Urinary bladder (tissue), 4 donors: ENCODE results near the gene NUDT4. TPM values are rescaled to one million over a fixed set of nuclear protein-coding genes. Genes with fewer than 3 reads are reported as not detected.
"Not testable (repeated sequence)": the region's sequence is repeated elsewhere in the genome, so short reads cannot be mapped to it uniquely, and the experiment has no call there.

ENCODE experiments used
- DNase-seq: peaks from one replicate; pipeline ENCODE4 v3.0.0-alpha.2; 2015; ENCODE audit errors: extremely low spot score
- H3K27ac ChIP-seq: one replicate; pipeline ENCODE4 v1.5.1; 2013; ENCODE audit warnings: low read depth, mild to moderate bottlenecking, moderate library complexity
- H3K36me3 ChIP-seq: one replicate; pipeline ENCODE4 v1.6.1; 2013; ENCODE audit warnings: mild to moderate bottlenecking, moderate library complexity; ENCODE audit not compliant: insufficient read depth
- H3K4me1 ChIP-seq: one replicate; pipeline ENCODE4 v1.6.1; 2013; ENCODE audit warnings: mild to moderate bottlenecking, moderate library complexity; ENCODE audit not compliant: insufficient read depth
- H3K4me3 ChIP-seq: one replicate; pipeline ENCODE4 v1.5.1; 2013; ENCODE audit warnings: low read depth, low read length
- WGBS: extraction: QIAGEN DNeasy Blood & Tissue Kit; methylation state at CpG from one replicate; pipeline ENCODE4 v1.1.7; 2013; 5-methylcytosine and 5-hydroxymethylcytosine counted together
- polyA plus RNA-seq: library from polyadenylated mRNA; stranded (reverse); fragments of 200-250 nt; gene quantifications from one replicate; pipeline ENCODE4 v1.2.3, GENCODE V29; 2013
- total RNA-seq: library from RNA; depleted of rRNA; stranded (reverse); fragments of >200 nt; gene quantifications from one replicate; pipeline ENCODE4 v1.2.3, GENCODE V29; 2014
- donor health status: healthy with polysubstance abuse.
- donor health status: healthy.

Gene NUDT4
- total and polyA plus RNA-seq, 2 donors: 46.4 to 103 TPM

DNA sequence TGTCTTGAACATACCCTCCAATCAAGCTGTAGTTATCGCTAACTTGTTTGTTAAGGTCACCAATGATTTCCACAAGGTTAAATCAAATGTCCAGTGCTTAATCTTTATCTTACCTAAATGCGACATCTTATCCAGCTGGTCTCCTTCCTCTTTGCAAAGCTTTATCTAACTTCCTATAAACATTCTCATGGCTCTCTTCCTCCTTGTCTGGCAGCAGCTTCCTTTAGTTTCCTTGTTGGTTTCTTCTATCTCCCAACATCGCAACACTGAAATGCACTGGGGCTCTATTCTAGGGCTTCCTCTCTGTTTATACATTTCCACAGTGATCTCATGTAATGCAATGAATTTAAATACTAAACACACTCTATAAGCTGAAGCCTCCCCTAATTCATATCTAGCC, 35.3 kb downstream of the NUDT4 start:
- Histone ChIP-seq H3K4me3 (no peak overlapping the region), H3K36me3 (no peaks in the 10 kb centered on the region), H3K4me1 (no peaks in the 10 kb centered on the region), H3K27ac (no peak overlapping the region)
- 44% methylated on average over 3 of the region's 3 CpGs for WGBS
- no peak for DNase-seq

DNA sequence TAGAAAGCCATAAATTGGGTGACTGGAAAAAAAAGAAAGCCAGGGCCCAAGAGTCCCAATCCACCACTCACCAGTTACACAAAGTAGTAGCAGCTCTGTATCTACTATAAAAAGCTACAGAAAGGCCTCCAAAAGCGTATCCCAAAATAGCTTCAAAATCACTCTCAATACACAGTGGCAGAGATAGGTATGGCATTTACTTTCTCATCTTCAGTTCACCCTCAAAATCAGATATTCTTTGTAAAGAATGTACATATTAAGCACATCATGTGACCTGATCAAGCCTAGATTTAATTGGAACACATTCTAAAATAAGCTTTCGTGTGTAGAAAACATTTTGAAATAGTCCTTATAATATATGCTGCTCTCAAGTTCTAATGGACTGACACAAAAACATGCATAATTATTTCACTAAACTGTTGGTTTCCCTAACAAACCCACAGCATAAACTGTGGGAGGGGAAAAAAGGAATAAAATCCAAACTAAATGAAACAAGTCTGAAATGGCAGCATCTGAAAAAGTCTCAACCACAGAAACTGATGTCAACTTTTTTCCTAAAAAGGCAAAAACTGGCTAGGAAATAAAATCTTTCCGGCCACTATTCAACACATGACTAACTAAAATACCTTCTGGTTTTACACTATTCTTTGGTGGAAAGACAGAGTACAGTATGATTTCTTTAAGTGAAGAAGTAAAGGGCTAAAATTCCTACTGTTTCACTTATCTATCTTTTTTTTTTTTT, 38.2 kb downstream of the NUDT4 start:
- H3K36me3 ChIP-seq: no peaks in the 10 kb centered on the region
- 40% methylated on average over 3 of the region's 3 CpGs for WGBS
- no peak for DNase-seq
- peak overlapping the region; percentile 10 for H3K27ac ChIP-seq
- H3K4me3 ChIP-seq: no peak overlapping the region
- H3K4me1 ChIP-seq: no peaks in the 10 kb centered on the region

DNA sequence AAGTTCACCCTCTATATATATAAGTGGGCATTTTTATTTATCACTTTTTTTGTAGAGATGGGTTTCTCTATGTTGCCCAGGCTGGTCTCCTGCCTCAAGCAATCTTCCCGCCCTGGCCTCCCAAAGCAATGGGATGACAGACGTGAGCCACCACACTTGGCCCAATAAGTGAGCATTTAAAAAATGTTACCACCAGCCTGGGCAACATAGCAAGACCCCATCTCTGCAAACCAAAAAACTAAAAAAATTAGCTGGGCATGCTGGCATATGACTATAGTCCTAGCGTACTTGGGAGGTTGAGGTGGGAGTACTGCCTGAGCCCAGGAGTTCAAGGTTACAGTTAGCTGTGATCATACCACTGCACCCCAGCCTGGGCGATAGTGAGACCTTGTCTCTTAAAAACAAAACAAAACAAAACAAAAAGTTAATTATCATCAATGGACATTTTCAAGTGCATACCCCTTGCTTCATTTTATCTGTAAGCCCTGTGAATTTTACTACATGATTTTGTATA, 40.3 kb downstream of the NUDT4 start:
- no peak overlapping the region for H3K27ac ChIP-seq
- H3K4me1 ChIP-seq: no peaks in the 10 kb centered on the region
- no peaks in the 10 kb centered on the region for H3K36me3 ChIP-seq
- DNase-seq: no peak
- WGBS: 97% methylated on average over 4 of the region's 4 CpGs
- no peak overlapping the region for H3K4me3 ChIP-seq

DNA sequence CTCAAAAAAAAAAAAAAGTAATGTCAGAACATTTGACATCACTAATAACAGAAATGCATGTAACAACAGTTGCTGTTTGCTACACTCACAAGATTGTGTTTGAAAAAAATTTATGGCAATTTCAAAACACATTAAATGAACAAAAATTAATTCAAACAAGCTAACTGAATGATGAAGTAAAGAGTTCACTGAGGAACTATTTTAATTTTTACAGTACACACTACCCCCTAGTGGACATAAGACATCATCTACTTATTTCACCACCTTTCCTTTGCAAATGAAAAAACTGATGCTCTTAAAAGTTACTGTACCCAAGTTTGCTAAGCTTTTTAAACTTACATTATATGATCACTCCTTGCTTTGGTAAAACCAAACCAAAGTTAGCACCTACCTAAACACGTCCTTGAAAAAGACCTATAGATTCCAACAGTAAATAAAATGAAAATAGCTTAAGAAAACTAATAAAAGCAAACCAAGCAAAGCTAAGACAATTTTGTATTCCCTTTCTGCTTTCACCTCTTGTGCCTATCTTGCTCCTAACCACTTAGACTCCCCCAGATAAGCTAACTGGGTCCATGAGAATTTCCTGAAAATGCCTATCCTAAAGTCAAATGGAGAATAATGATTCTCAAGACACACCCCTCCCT, 41.8 kb downstream of the NUDT4 start:
- Histone ChIP-seq H3K4me3 (no peak overlapping the region), H3K36me3 (no peaks in the 10 kb centered on the region), H3K4me1 (no peaks in the 10 kb centered on the region), H3K27ac (no peak overlapping the region)
- DNase-seq: no peak
- 45% methylated on average over 1 of the region's 1 CpG for WGBS

DNA sequence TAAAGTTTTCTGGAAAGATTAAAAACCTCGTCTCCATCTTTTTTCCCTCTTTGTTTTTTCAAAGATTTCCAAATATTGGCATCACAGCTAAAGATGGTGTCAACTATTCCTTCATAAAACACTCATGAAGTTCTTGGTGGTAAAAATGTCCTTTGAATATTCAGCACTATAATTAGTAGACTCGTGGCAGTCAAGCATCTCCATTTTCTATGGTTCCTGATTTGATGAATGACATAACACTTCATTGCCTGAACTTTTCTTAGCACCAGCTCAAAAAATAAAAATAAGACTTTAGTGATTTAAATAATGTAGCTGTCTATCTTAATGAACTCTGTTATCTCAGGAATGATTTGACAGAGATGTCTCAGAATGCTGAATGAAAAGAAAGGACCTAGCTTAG, 44.3 kb downstream of the NUDT4 start:
- DNase-seq: no peak
- peaks cover 2% of the 10 kb centered on the region for H3K4me1 ChIP-seq
- no peak overlapping the region for H3K4me3 ChIP-seq
- no peaks in the 10 kb centered on the region for H3K36me3 ChIP-seq
- H3K27ac ChIP-seq: no peak overlapping the region
- 58% methylated on average over 2 of the region's 2 CpGs for WGBS

DNA sequence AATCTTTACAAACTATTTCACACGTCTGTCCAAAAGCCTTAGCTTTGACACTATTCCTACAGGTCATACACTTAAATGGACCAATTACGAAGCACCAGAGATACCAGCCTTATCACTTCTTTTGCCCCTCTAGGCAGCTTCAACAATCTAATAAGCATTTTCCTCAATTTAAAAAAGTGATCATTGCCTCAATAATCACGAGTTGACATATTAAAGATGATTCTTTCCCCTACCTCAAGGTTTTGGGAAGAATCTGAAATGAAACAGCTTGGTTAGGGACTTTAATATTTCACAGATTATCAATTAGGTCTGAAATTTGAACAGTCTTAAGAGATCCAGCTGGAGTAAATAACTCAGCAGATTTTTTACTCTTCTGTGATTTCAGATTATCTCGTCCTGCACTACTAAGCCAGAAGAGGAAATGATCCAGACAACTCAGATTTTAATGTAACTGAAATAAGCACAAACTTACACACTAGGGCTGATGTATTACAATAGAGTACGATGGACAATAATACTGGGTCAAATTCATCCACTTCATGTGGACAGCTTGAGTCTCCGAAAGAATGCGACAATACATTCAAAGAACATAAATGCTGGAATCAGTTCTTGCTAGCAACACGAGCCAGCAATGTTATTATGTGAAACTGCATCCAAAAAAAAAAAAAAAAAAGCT, 48.1 kb downstream of the NUDT4 start:
- 41% methylated on average over 8 of the region's 8 CpGs for WGBS
- Histone ChIP-seq H3K4me1 (peaks cover 2% of the 10 kb centered on the region), H3K36me3 (no peaks in the 10 kb centered on the region), H3K27ac (no peak overlapping the region), H3K4me3 (no peak overlapping the region)
- DNase-seq: no peak

DNA sequence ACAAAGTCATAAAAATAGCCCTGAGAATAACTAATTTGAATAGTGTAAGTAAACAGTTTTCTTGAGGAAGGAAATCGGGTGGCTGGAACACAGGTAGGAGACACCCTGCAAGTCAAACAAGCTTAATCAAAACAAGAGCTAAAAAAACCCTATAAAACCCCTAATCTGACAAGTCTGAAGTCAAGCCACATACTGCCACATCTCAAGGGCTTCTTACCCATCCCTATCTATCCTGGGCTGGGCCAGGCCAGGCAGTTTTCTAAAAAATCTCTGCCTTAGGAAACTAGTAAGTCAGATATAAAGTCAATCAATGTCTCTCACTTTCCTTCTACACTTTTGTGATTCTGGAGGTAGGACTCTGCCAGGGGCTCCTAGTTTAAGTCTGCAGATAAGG, 48.7 kb downstream of the NUDT4 start:
- H3K27ac ChIP-seq: no peak overlapping the region
- WGBS: 22% methylated on average over 1 of the region's 1 CpG
- no peak overlapping the region for H3K4me3 ChIP-seq
- H3K4me1 ChIP-seq: peaks cover 2% of the 10 kb centered on the region
- no peaks in the 10 kb centered on the region for H3K36me3 ChIP-seq
- DNase-seq: no peak

DNA sequence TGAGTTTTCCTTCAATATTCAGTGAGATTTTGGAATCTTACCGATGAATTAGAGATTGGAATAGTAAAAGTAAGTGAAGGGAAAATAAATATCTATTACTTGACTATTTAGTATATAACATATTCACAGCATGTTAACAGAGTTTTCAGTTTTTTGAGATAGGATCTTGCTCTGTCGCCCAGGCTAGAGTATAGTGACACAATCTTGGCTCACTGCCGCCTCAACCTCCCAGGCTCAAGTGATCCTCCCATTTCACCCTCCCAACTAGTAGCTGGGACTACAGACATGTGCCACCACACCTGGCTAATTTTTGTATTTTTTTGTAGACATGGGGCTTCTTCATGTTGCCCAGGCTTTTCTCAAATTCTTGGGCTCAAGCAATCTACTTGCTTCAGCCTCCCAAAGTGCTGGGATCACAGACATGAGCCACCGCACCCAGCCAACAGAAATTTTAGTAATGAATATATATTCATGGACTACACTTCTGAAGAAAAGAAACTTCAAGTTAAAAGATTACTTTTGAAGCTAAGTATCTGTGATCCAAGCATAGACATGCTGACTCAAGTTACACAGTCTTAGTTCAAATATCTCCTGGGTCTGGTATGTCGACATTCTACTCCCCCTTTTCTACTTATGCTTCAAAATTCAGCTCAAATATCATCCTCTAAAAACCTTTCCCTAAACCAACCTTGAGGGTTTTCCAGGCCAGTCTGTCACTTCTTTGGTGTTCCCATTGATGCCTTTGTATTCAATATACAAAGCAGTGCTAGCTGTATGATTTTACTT, 50.2 kb downstream of the NUDT4 start:
- Histone ChIP-seq H3K36me3 (no peaks in the 10 kb centered on the region), H3K4me3 (no peak overlapping the region), H3K4me1 (peaks cover 2% of the 10 kb centered on the region), H3K27ac (no peak overlapping the region)
- DNase-seq: no peak
- 64% methylated on average over 5 of the region's 5 CpGs for WGBS

DNA sequence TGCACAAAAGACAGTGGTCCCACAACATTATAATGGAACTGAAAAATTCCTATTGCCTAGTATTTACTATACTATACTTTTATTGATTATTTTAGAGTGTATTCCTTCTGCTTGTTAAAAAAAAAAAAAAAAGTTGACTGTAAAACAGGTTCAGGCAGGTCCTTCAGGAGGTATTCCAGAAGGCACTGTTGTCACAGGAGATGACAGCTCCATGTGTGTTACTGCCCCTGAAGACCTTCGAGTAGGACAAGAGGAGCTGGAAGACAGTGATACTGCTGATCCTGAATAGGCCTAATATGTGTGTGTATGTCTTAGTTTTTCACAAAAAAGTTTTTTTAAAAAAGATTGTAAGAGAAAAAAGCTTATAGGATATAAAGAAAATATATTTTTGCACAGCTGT, 51.7 kb downstream of the NUDT4 start:
- Histone ChIP-seq H3K4me1 (peaks cover 2% of the 10 kb centered on the region), H3K36me3 (no peaks in the 10 kb centered on the region), H3K4me3 (no peak overlapping the region), H3K27ac (no peak overlapping the region)
- 73% methylated on average over 1 of the region's 1 CpG for WGBS
- no peak for DNase-seq

DNA sequence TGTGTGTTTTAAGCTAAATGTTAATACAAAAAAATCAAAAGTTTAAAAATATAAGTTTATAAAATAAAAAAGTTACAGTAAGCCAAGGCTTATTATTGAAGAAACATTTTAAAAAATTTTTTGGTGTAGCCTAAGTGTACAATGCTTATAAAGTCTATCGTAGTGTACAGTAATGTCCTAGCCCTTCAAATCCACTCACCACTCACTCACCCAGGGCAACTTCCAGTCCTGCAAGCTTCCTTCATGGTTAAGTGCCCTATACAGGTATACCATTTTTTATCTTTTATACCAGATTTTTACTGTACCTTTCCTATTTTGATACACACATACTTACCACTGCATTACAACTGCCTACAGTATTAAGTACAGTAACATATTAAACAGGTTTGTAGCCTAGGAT, 52.1 kb downstream of the NUDT4 start:
- H3K4me1 ChIP-seq: peaks cover 2% of the 10 kb centered on the region
- H3K4me3 ChIP-seq: no peak overlapping the region
- H3K36me3 ChIP-seq: no peaks in the 10 kb centered on the region
- no peak for DNase-seq
- no peak overlapping the region for H3K27ac ChIP-seq
- WGBS: 86% methylated on average over 1 of the region's 1 CpG

DNA sequence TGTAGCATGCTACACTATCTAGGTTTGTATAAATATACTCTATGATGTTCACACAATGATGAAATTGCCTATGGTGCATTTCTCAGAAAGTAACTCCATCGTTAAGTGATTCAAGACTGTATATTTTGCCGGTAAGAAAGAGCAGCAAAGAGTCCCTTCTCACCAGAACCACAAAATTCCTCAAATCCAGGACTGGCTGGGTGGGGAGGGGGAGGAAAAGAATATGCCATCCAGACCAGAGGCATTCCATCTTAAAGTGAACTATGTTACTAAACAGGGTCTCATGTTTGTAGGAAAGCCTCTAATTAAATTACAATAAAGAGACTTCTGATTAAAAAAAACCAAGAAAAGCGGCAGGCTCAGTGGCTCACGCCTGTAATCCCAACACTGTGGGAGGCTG, 52.6 kb downstream of the NUDT4 start:
- Histone ChIP-seq H3K4me3 (no peak overlapping the region), H3K4me1 (peaks cover 2% of the 10 kb centered on the region), H3K36me3 (no peaks in the 10 kb centered on the region), H3K27ac (no peak overlapping the region)
- DNase-seq: no peak
- 91% methylated on average over 4 of the region's 4 CpGs for WGBS

DNA sequence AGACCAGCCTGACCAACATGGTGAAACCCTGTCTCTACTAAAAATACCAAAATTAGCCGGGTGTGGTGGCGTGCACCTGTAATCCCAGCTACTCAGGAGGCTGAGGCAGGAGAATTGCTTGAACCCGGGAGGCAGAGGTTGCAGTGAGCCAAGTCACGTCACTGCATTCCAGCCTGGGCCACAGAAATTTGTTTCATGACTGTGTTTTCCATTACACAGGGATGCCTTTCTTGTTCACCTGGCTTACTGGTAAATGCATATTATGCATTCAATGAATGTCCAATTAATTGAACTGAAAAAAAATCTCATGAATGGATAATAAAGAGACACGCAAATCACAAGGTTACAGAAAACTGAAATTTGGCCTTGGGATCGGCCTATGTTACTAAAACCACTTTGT, 54.3 kb downstream of the NUDT4 start:
- DNase-seq, H3K4me3 ChIP-seq, H3K4me1 ChIP-seq, H3K27ac ChIP-seq, H3K36me3 ChIP-seq: not testable (repeated sequence)
- 94% methylated on average over 6 of the region's 6 CpGs for WGBS

DNA sequence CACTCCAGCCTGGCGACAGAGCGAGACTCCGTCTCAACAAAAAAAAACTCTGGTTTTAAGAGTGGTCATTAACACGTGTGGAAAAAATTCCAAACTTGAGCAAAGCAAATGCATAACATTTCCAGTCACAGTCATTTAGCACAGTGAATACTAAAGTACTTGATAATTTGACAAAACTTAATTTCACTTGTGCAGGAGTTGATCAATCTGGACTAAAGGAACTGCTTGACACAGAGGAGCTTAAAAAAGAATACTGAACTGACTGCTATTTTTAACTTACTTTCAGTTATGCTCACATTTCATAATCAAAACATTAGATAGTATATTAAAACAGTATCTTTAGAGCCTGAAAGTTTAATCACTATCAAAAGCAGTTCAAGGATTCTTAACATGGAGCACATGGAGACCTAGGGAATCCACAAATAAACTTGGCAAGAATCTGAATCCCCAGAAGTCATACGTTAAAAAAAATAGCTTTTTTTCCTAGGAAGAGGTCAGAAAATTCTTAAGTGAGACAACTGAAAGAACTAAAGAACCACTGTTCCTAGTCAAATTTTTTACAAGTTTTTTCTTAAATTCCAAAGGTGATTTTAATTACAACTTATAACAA, 56.6 kb downstream of the NUDT4 start:
- WGBS: 56% methylated on average over 5 of the region's 5 CpGs
- no peaks in the 10 kb centered on the region for H3K4me1 ChIP-seq
- H3K27ac ChIP-seq: no peak overlapping the region
- DNase-seq: no peak
- no peak overlapping the region for H3K4me3 ChIP-seq
- H3K36me3 ChIP-seq: no peaks in the 10 kb centered on the region
